Measurements from ENCODE around the gene GART.

GRCh38 chr21:33461538-33462250 is 80.2 kb downstream of the GART start:
- TF ChIP-seq CTCF (IDR thresholded peaks at IDR 0.05): no peak
- TF ChIP-seq POLR2A (IDR thresholded peaks at IDR 0.05): no peak
